NCI-H446 (cell line): ENCODE data around the gene BMPR1A.

Experiments used
- DNase-seq, 2 experiments: peaks; one replicate each; lab custom pipeline; 2025; lab: John Stamatoyannopoulos, UW

The BMPR1A gene

DNA sequence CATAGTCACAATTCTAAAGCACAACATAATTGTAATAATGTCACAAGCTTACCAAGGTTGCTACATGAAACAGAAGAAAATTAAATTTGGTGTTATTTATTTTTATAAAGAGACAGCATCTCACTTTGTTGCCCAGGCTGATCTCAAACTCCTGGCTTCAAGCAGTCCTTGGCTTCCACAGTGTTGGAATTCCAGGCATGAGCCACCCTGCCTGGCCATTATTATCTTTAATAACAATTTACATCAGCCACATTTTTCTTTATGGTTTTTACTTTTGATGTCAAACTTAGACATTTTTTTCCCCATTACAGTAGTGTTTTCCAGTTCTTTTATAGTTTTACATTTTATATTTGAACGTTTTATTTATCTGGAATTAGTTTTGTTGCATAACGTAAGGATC lies 46.7 kb downstream of the BMPR1A start:
- DNase-seq: no peak

DNA sequence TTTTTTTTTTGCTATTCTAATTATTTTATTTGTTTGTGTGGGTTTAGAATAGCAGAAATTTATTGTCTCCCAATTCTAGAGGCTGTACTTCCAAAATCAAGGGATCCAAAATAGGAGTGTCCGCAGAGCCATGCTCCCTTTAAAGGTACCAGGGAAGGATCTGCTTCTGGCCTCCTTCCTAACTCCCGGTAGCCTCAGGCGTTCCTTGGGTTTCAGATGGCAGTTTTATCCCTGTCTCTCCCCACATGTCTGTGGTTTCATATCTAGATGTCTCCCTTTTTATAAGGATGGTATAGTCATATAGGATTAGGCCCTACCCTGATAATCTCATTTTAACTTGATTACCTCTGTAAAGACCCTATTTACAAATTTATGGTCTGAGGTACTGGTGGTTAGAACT lies 48.4 kb downstream of the BMPR1A start:
- no peak for DNase-seq

GRCh38 chr10:86813101-86813500 lies 56.7 kb downstream of the BMPR1A start:
- no peak for DNase-seq

GRCh38 chr10:86813982-86814381 lies 57.6 kb downstream of the BMPR1A start:
- no peak for DNase-seq

GRCh38 chr10:86815035-86815617 lies 58.7 kb downstream of the BMPR1A start:
- DNase-seq: no peak

DNA sequence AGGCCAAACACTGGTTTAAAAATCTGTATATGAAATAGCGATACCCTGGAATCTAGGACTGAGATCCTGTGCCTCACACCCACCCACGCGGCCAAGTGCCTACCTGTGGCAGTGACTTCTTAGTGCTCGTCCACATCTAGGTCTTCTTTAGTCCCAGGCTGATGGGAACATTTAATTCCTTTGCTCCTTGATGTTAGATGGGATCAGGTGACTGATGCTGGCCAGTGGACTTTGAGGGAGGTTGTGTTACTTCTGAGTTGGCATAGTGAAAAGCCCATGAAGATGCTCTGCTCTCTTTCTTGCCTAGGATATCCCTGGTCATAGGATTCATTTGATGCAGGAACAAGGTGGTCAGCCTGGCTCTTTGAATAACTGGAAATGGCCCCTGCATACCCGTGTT lies 59.2 kb downstream of the BMPR1A start:
- no peak for DNase-seq

- no peak for DNase-seq
These were observed 60.8 kb downstream of the BMPR1A start for GRCh38 chr10:86817246-86817645.

DNA sequence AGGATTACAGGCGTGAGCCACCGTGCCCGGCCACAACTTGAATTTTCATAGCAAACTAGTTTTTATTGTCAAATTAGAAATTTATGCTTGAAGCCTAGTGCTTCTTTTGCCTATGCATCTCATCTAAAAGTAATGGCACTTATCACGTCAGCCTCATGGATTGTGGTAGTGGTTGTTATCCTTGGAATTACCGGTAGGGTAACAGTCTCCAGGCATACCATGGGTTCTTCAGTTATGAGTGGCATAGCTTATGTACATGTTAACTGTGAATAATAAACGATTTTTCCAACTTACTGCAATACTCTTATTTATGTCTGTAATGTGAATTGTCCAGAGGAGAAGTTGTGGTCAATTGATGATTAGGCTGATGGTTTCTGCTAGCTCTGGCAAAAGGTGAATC lies 63.1 kb downstream of the BMPR1A start:
- DNase-seq: no peak

- no peak for DNase-seq
These were observed 64.1 kb downstream of the BMPR1A start for GRCh38 chr10:86820509-86820908.

- no peak for DNase-seq
These were observed 65.1 kb downstream of the BMPR1A start for GRCh38 chr10:86821388-86821999.

- DNase-seq: no peak
These were observed 67.1 kb downstream of the BMPR1A start for GRCh38 chr10:86823565-86823964.

DNA sequence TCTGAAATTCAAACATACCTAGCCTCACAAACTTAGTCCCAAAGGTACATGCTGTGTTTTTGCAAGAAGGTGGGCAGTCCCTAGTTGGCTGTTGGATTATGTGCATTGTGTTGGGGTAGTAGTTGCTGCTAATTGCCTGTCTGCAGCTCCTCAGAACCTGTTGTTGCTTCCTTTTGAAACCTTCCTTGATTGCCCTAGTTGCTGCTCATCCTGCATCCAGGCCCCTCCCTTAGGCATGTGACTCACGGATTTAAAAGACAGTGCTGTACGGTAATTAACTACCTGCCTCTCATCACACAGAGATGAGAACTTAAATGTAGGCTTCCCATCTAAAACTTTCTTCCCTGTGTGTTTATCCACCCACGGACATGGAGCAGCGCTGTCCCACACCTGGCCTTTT lies 67.7 kb downstream of the BMPR1A start:
- DNase-seq: no peak

DNA sequence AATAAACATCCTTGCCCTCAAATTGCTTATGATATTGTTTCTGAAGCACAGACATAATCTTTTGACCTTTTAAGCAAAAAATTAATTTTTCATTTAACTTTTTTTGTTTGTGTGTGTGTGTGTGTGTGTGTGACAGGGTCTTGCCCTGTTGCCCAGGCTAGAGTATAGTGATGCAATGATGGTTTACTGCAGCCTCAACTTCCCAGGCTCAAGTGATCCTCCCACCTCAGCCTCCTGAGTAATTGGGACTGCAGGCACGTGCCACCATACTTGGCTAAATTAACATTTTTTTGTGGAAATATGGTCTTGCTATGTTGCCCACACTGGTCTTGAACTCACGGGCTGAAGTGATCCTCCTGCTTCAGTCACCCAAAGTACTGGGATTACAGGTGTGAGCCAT lies 68.9 kb downstream of the BMPR1A start:
- DNase-seq: no peak

- no peak for DNase-seq
These were observed 71.2 kb downstream of the BMPR1A start for GRCh38 chr10:86827639-86828038.

GRCh38 chr10:86828145-86828544 lies 71.7 kb downstream of the BMPR1A start:
- DNase-seq: no peak

- no peak for DNase-seq
These were observed 73.1 kb downstream of the BMPR1A start for GRCh38 chr10:86829472-86829871.

DNA sequence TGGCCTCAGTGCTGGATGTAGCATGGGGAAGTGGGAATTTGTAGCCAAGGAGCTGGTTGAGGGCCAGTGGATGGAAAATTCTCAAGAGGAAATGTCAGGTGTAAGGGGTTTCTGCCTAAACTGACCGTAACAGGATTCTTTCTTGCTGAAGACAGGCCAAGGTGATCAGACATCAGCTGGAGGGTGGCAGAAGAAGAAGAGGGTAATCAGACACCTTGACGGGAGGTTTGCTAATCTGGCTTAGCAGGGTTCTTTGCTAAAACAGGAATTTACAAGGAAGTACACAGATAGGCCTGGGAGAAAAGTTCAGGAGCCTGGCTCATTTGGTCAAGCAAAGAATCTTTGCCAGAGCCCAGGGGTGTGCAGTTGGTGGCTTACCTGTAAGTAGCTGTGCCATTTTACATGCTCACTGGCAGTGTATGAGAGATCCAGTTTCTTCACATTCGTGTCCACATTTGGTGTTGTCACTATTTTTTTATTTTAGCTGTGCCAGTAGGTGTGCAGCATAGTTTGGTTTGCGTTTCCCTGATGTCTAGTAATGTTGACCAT lies 73.7 kb downstream of the BMPR1A start:
- DNase-seq: no peak

DNA sequence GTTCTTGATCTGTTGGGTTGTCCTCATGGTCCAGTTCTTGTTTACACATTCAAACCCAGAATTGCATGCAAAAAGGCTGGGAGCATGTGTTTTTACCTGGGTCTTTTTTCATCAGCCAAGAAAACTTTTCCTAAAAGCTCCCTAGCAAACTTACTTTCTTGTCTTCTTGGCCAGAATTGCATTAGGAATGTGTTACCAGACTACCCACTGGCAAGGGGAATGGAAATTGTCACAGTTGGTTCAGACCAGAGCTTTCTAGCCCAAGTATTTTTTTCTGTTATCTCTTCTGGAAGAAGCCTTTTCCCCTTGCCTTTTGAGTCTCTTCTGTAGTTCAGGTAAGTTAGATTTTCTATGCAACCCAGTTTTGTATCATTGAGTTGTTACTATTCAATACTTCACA lies 77.5 kb downstream of the BMPR1A start:
- DNase-seq: no peak

- no peak for DNase-seq
These were observed 79.6 kb downstream of the BMPR1A start for GRCh38 chr10:86836044-86836443.

- no peak for DNase-seq
These were observed 81.2 kb downstream of the BMPR1A start for GRCh38 chr10:86837663-86838062.

DNA sequence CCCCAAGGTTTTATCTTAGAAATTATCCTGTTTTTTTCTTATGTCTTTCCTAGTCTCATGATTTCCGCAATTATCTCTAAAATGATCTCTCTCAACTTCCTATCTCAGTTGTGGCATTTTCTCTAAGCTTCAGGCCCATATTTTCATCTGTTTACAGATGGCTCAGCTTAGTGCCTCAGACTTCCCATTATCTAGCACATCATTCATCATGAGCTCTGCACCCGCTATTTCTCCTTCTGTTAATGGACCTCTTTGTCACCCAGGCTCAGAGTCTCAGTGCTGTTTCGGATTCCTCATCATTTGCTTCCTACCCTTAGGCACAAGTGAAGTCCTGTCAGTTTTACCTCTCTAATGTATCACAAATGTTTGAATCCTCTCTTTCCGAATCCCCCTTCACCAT lies 84.1 kb downstream of the BMPR1A start:
- DNase-seq: no peak

- no peak for DNase-seq
These were observed 89.7 kb downstream of the BMPR1A start for GRCh38 chr10:86846088-86846487.

DNA sequence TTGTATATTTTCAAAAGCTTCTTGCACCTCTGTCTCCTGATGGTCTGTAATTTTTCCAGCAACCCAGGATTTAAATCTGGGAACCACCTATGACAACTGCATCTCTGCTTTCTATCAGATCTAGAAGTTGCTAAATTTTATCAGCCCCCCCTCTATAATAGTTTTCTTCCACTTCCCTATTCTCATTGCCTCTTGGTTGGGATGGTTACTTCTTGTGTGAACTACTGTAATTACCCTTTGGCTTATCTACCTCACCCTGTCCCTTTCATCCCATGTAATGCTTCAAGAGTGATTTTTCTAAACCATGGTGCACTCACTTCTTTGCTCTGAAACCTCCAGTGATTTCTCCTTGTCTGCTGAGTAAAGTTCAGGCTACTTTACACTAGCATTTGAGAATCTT lies 92.3 kb downstream of the BMPR1A start:
- DNase-seq: no peak
